ENCODE data around the gene PMEPA1.

DNA sequence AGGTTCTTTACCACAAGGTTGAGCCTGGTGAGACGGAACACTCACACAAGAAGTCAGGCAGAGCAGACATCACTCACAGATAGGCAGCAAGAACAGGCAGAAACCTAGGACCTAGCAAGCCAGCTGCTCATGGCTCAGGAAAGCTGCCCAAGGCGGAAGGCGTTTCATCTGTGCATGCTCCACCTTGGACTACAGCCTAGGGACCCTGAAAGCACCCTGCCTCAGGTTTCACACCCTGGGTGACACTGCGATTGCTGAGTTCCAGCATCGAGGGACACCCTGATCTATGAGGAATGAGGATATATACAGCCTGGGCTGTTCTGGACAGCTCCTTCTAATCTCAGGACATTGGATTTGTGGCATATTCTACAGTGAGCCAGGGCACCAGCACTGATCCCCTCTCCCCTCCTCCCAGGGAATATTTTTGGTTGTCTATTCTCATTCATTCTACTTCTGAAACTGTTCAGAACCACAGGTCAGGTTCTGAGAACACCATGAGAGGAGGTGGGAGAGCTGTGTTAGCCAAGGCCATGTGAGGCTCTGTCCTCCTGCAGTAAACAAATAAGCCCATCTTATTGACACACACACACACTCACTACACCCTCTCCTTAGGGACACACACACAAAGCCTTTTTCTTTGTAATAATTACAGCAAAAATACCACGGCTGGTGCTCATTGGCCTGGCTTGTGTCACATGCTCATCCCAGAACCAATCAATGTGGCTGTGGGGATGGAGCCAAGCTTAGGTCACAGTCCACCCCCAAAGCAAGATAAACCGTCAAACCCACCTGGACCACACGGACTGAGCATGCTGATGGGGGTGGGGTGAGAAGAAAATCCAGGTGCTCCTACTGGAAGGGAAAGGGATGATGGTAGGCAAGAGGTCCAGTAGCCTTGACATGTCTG, 26.3 kb upstream of the PMEPA1 start:
- TF ChIP-seq, protein P1, sequence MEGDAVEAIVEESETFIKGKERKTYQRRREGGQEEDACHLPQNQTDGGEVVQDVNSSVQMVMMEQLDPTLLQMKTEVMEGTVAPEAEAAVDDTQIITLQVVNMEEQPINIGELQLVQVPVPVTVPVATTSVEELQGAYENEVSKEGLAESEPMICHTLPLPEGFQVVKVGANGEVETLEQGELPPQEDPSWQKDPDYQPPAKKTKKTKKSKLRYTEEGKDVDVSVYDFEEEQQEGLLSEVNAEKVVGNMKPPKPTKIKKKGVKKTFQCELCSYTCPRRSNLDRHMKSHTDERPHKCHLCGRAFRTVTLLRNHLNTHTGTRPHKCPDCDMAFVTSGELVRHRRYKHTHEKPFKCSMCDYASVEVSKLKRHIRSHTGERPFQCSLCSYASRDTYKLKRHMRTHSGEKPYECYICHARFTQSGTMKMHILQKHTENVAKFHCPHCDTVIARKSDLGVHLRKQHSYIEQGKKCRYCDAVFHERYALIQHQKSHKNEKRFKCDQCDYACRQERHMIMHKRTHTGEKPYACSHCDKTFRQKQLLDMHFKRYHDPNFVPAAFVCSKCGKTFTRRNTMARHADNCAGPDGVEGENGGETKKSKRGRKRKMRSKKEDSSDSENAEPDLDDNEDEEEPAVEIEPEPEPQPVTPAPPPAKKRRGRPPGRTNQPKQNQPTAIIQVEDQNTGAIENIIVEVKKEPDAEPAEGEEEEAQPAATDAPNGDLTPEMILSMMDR (IDR thresholded peaks at IDR 0.05; ENCODE audit: extremely low read depth in 1 of 2, insufficient read depth in 1 of 2, low read depth in 1 of 2, low read length in 2 of 2) = no peak
- no peak for TF ChIP-seq POLR2AphosphoS5 (IDR thresholded peaks at IDR 0.05; ENCODE audit: insufficient read depth, low read depth, low read length)
- TF ChIP-seq EZH2 (IDR thresholded peaks at IDR 0.05; ENCODE audit: borderline replicate concordance, low read depth, low read length, severe bottlenecking) = no peak
- TF ChIP-seq MYC (IDR thresholded peaks at IDR 0.05; ENCODE audit: low read depth, low read length) = no peak
- no peak for TF ChIP-seq POLR2A (IDR thresholded peaks at IDR 0.05; ENCODE audit: low read depth, low read length)
- TF ChIP-seq JUN (IDR thresholded peaks at IDR 0.05; ENCODE audit: borderline replicate concordance, insufficient read depth, insufficient read length, low read depth) = no peak
- TF ChIP-seq, protein P2, sequence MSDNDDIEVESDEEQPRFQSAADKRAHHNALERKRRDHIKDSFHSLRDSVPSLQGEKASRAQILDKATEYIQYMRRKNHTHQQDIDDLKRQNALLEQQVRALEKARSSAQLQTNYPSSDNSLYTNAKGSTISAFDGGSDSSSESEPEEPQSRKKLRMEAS (IDR thresholded peaks at IDR 0.05; ENCODE audit: insufficient read depth, insufficient read length) = no peak
- TF ChIP-seq GATA2 (IDR thresholded peaks at IDR 0.05; ENCODE audit: insufficient read depth, insufficient read length, low read depth, low read length) = no peak

All from endothelial cell of umbilical vein (primary cell).